ENCODE results near the gene MNT. TPM values are rescaled to one million over a fixed set of nuclear protein-coding genes. Genes with fewer than 3 reads are reported as not detected.

Gene MNT
- total and polyA plus RNA-seq, 9 of the 15 experiments (the other 6 are each of a cell fraction or from before 2014, with no cell fraction given), result 0.18 to 23.8 (median 5.3) TPM

DNA sequence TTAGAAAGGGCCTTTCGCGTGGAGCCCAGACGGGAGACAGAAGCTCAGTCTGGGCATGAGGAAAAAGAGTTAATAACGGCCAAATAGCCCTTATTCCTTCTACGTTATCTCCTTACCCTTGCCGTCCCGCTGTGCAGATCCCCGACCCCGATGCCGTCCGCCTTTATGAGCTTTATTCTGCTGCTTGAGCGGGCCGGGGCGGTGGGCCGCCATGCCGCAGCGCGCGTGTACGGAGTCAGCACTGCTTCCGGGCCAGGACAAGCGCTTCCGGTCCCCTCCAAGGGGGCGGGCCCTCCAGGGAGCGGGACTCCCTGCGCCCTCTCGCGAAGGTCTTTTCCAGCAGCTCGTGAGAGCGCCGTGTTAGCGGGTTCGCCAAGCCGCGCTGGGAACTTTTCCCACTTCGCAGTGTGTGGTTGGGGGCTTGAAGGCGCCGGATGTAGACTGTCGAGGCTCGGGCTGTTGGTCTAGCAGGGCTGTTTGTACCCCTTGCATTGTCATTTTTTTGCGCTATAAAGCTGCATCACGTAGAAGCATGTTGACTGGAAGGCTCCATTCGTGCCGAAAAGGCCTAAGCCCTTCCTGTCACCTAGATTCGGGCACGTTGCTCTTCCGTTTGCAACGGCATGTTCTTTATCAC is 64.5 kb downstream of the MNT start, which contains the start of gene TSR1 (continued):
- TF ChIP-seq RBFOX2 (IDR thresholded peaks at IDR 0.05; ENCODE audit: low read depth, low read length) (peak; percentile 97), MNT (conservative IDR thresholded peaks at IDR 0.05) (peak; percentile 93 to 98), GABPB1 (CRISPR knock-in tag; IDR thresholded peaks at IDR 0.05) (peak; percentile 92), HNRNPUL1 (IDR thresholded peaks at IDR 0.05; ENCODE audit: low read length) (no peak), KAT2B (IDR thresholded peaks at IDR 0.05; ENCODE audit: low read depth, low read length) (no peak), HMGN3 (IDR thresholded peaks at IDR 0.05; ENCODE audit: borderline replicate concordance, extremely low read depth, insufficient read length, low read depth, low read length) (no peak), ZC3H8 (IDR thresholded peaks at IDR 0.05) (no peak), DACH1 (IDR thresholded peaks at IDR 0.05; ENCODE audit: partially characterized antibody) (no peak), ZNF436 (CRISPR knock-in tag; IDR thresholded peaks at IDR 0.05) (no peak), FOXA1 (IDR thresholded peaks at IDR 0.05; ENCODE audit: borderline replicate concordance) (no peak), PML (IDR thresholded peaks at IDR 0.05; ENCODE audit: low read length) (peak; percentile 74; the same call in 1 of the 2 replicates), TAL1 (IDR thresholded peaks at IDR 0.05) (no peak), POLR3A (IDR thresholded peaks at IDR 0.05; ENCODE audit: borderline replicate concordance, extremely low read depth, insufficient read depth, insufficient read length) (no peak), MAFF (IDR thresholded peaks at IDR 0.05; ENCODE audit: low read length) (no peak)
- TF ChIP-seq, protein P1, sequence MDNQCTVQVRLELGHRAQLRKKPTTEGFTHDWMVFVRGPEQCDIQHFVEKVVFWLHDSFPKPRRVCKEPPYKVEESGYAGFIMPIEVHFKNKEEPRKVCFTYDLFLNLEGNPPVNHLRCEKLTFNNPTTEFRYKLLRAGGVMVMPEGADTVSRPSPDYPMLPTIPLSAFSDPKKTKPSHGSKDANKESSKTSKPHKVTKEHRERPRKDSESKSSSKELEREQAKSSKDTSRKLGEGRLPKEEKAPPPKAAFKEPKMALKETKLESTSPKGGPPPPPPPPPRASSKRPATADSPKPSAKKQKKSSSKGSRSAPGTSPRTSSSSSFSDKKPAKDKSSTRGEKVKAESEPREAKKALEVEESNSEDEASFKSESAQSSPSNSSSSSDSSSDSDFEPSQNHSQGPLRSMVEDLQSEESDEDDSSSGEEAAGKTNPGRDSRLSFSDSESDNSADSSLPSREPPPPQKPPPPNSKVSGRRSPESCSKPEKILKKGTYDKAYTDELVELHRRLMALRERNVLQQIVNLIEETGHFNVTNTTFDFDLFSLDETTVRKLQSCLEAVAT (IDR thresholded peaks at IDR 0.05), result peak in 1 of 2 experiments; percentile 43; a peak in 1 of 4 replicates
- TF ChIP-seq, protein P2, sequence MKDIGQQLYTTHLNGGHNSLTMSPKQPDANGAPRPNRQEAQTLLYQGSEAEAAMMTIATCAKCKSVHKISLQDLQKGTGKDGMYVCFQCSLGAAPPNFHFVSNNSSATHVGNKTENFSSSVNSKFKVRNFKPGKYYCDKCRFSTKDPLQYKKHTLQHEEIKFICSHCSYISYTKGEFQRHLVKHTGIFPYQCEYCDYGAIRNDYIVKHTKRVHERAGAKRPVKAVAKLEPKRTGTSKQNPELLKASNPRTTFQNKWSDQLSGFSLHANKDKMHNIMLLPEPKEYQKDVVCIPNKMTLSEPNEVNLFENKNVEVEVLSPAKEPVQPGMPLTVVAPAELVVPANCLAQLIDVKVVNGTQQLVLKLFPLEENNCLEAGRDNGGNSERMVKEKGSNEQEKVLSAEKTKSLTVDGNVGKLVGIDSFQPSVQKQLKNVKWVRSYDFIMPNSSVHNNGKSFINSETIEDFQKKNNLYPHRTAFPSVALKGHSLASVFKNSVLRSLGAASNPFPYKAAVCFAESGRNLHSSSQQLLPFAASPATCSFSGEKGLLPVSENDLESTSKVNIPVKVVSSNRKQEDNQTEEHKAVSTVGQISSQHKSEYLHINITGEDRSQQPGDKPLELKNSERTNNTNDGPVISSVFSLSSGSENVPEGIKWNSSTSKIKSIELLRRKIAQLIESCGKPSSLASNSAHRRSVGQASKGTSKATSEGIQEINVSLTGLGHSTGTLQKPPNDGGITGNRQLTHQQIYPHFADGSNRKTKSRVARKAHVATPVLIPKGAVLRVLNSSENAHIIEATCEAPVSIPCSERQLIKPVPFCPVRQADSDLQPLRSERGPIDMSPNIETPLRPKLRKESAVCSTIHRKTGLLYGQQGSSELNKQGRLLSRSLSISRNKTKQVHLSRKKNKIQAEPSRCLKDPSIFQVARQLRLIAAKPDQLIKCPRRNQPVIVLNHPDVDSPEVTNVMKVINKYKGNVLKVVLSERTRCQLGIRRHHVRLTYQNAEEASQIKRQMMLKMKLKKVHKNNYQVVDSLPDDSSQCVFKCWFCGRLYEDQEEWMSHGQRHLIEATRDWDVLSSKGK (CRISPR knock-in tag; IDR thresholded peaks at IDR 0.05), result no peak
- TF ChIP-seq, protein P3, sequence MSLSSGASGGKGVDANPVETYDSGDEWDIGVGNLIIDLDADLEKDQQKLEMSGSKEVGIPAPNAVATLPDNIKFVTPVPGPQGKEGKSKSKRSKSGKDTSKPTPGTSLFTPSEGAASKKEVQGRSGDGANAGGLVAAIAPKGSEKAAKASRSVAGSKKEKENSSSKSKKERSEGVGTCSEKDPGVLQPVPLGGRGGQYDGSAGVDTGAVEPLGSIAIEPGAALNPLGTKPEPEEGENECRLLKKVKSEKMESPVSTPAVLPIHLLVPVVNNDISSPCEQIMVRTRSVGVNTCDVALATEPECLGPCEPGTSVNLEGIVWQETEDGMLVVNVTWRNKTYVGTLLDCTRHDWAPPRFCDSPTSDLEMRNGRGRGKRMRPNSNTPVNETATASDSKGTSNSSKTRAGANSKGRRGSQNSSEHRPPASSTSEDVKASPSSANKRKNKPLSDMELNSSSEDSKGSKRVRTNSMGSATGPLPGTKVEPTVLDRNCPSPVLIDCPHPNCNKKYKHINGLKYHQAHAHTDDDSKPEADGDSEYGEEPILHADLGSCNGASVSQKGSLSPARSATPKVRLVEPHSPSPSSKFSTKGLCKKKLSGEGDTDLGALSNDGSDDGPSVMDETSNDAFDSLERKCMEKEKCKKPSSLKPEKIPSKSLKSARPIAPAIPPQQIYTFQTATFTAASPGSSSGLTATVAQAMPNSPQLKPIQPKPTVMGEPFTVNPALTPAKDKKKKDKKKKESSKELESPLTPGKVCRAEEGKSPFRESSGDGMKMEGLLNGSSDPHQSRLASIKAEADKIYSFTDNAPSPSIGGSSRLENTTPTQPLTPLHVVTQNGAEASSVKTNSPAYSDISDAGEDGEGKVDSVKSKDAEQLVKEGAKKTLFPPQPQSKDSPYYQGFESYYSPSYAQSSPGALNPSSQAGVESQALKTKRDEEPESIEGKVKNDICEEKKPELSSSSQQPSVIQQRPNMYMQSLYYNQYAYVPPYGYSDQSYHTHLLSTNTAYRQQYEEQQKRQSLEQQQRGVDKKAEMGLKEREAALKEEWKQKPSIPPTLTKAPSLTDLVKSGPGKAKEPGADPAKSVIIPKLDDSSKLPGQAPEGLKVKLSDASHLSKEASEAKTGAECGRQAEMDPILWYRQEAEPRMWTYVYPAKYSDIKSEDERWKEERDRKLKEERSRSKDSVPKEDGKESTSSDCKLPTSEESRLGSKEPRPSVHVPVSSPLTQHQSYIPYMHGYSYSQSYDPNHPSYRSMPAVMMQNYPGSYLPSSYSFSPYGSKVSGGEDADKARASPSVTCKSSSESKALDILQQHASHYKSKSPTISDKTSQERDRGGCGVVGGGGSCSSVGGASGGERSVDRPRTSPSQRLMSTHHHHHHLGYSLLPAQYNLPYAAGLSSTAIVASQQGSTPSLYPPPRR (CRISPR knock-in tag; IDR thresholded peaks at IDR 0.05; ENCODE audit: borderline replicate concordance), result 0 out of 2 replicates have a peak, but pooled peaks have one; percentile 45

Measured in K562 (cell line).